ENCODE data around the gene TPCN2.

Gene TPCN2

GRCh38 chr11:69114811-69115523 is 66.2 kb downstream of the TPCN2 start:
- H3K4me1 ChIP-seq (ENCODE audit: control insufficient read depth, low read depth, low read length), result no peaks in the 10 kb centered on the region
- no peak overlapping the region for H3K27ac ChIP-seq (ENCODE audit: low read length)
- no peaks in the 10 kb centered on the region for H3K27me3 ChIP-seq (ENCODE audit: control insufficient read depth, insufficient read depth, low read length)
- no peaks in the 10 kb centered on the region for H3K36me3 ChIP-seq (ENCODE audit: control insufficient read depth, low read depth, low read length)
- H3K4me3 ChIP-seq (ENCODE audit: low read length), result no peak overlapping the region
- peaks cover 3% of the 10 kb centered on the region for H3K9me3 ChIP-seq (ENCODE audit: control insufficient read depth, low read depth, low read length)
- no peak overlapping the region for H3K9ac ChIP-seq (ENCODE audit: low read length)

GRCh38 chr11:69115586-69116560 is 67.1 kb downstream of the TPCN2 start:
- no peaks in the 10 kb centered on the region for H3K36me3 ChIP-seq (ENCODE audit: control insufficient read depth, low read depth, low read length)
- no peaks in the 10 kb centered on the region for H3K4me1 ChIP-seq (ENCODE audit: control insufficient read depth, low read depth, low read length)
- H3K27ac ChIP-seq (ENCODE audit: low read length), result no peak overlapping the region
- H3K9ac ChIP-seq (ENCODE audit: low read length), result no peak overlapping the region
- H3K4me3 ChIP-seq (ENCODE audit: low read length), result no peak overlapping the region
- H3K9me3 ChIP-seq (ENCODE audit: control insufficient read depth, low read depth, low read length), result peaks cover 3% of the 10 kb centered on the region
- no peaks in the 10 kb centered on the region for H3K27me3 ChIP-seq (ENCODE audit: control insufficient read depth, insufficient read depth, low read length)

- no peaks in the 10 kb centered on the region for H3K36me3 ChIP-seq (ENCODE audit: control insufficient read depth, low read depth, low read length)
- no peak overlapping the region for H3K4me3 ChIP-seq (ENCODE audit: low read length)
- no peaks in the 10 kb centered on the region for H3K27me3 ChIP-seq (ENCODE audit: control insufficient read depth, insufficient read depth, low read length)
- no peaks in the 10 kb centered on the region for H3K4me1 ChIP-seq (ENCODE audit: control insufficient read depth, low read depth, low read length)
- H3K27ac ChIP-seq (ENCODE audit: low read length), result no peak overlapping the region
- H3K9ac ChIP-seq (ENCODE audit: low read length), result no peak overlapping the region
- peaks cover 3% of the 10 kb centered on the region for H3K9me3 ChIP-seq (ENCODE audit: control insufficient read depth, low read depth, low read length)
Observed at GRCh38 chr11:69116671-69117070, 67.9 kb downstream of the TPCN2 start.

GRCh38 chr11:69119190-69119589 is 70.5 kb downstream of the TPCN2 start:
- H3K4me3 ChIP-seq (ENCODE audit: low read length), result no peak overlapping the region
- H3K9ac ChIP-seq (ENCODE audit: low read length), result no peak overlapping the region
- no peaks in the 10 kb centered on the region for H3K27me3 ChIP-seq (ENCODE audit: control insufficient read depth, insufficient read depth, low read length)
- no peak overlapping the region for H3K27ac ChIP-seq (ENCODE audit: low read length)
- no peaks in the 10 kb centered on the region for H3K36me3 ChIP-seq (ENCODE audit: control insufficient read depth, low read depth, low read length)
- peaks cover 3% of the 10 kb centered on the region for H3K9me3 ChIP-seq (ENCODE audit: control insufficient read depth, low read depth, low read length)
- H3K4me1 ChIP-seq (ENCODE audit: control insufficient read depth, low read depth, low read length), result peaks cover 11% of the 10 kb centered on the region

- Histone ChIP-seq H3K27me3 (ENCODE audit: control insufficient read depth, insufficient read depth, low read length) (no peaks in the 10 kb centered on the region), H3K4me3 (ENCODE audit: low read length) (no peak overlapping the region), H3K9ac (ENCODE audit: low read length) (no peak overlapping the region), H3K9me3 (ENCODE audit: control insufficient read depth, low read depth, low read length) (peaks cover 3% of the 10 kb centered on the region), H3K4me1 (ENCODE audit: control insufficient read depth, low read depth, low read length) (peaks cover 11% of the 10 kb centered on the region), H3K36me3 (ENCODE audit: control insufficient read depth, low read depth, low read length) (no peaks in the 10 kb centered on the region), H3K27ac (ENCODE audit: low read length) (no peak overlapping the region)
Observed at GRCh38 chr11:69120096-69120875, 71.6 kb downstream of the TPCN2 start.

- H3K4me3 ChIP-seq (ENCODE audit: low read length), result no peak overlapping the region
- H3K9me3 ChIP-seq (ENCODE audit: control insufficient read depth, low read depth, low read length), result peaks cover 3% of the 10 kb centered on the region
- no peak overlapping the region for H3K9ac ChIP-seq (ENCODE audit: low read length)
- H3K27ac ChIP-seq (ENCODE audit: low read length), result no peak overlapping the region
- no peaks in the 10 kb centered on the region for H3K27me3 ChIP-seq (ENCODE audit: control insufficient read depth, insufficient read depth, low read length)
- no peaks in the 10 kb centered on the region for H3K36me3 ChIP-seq (ENCODE audit: control insufficient read depth, low read depth, low read length)
- peaks cover 11% of the 10 kb centered on the region for H3K4me1 ChIP-seq (ENCODE audit: control insufficient read depth, low read depth, low read length)
Observed at GRCh38 chr11:69121021-69121420, 72.3 kb downstream of the TPCN2 start.

GRCh38 chr11:69121621-69122325 is 73.0 kb downstream of the TPCN2 start:
- no peak overlapping the region for H3K27ac ChIP-seq (ENCODE audit: low read length)
- no peaks in the 10 kb centered on the region for H3K27me3 ChIP-seq (ENCODE audit: control insufficient read depth, insufficient read depth, low read length)
- no peaks in the 10 kb centered on the region for H3K36me3 ChIP-seq (ENCODE audit: control insufficient read depth, low read depth, low read length)
- peaks cover 3% of the 10 kb centered on the region for H3K9me3 ChIP-seq (ENCODE audit: control insufficient read depth, low read depth, low read length)
- no peak overlapping the region for H3K4me3 ChIP-seq (ENCODE audit: low read length)
- H3K9ac ChIP-seq (ENCODE audit: low read length), result no peak overlapping the region
- H3K4me1 ChIP-seq (ENCODE audit: control insufficient read depth, low read depth, low read length), result peaks cover 11% of the 10 kb centered on the region

- Histone ChIP-seq H3K4me3 (ENCODE audit: low read length) (no peak overlapping the region), H3K27ac (ENCODE audit: low read length) (no peak overlapping the region), H3K4me1 (ENCODE audit: control insufficient read depth, low read depth, low read length) (peaks cover 11% of the 10 kb centered on the region), H3K36me3 (ENCODE audit: control insufficient read depth, low read depth, low read length) (no peaks in the 10 kb centered on the region), H3K9me3 (ENCODE audit: control insufficient read depth, low read depth, low read length) (peaks cover 3% of the 10 kb centered on the region), H3K27me3 (ENCODE audit: control insufficient read depth, insufficient read depth, low read length) (no peaks in the 10 kb centered on the region), H3K9ac (ENCODE audit: low read length) (no peak overlapping the region)
Observed at GRCh38 chr11:69122326-69122629, 73.5 kb downstream of the TPCN2 start.

GRCh38 chr11:69122630-69123431 is 74.1 kb downstream of the TPCN2 start:
- H3K4me3 ChIP-seq (ENCODE audit: low read length), result peak overlapping the region; percentile 15

GRCh38 chr11:69123593-69124545 is 75.1 kb downstream of the TPCN2 start:
- Histone ChIP-seq H3K27ac (ENCODE audit: low read length) (no peak overlapping the region), H3K9ac (ENCODE audit: low read length) (no peak overlapping the region), H3K4me1 (ENCODE audit: control insufficient read depth, low read depth, low read length) (peaks cover 11% of the 10 kb centered on the region), H3K9me3 (ENCODE audit: control insufficient read depth, low read depth, low read length) (peaks cover 6% of the 10 kb centered on the region), H3K36me3 (ENCODE audit: control insufficient read depth, low read depth, low read length) (no peaks in the 10 kb centered on the region), H3K27me3 (ENCODE audit: control insufficient read depth, insufficient read depth, low read length) (no peaks in the 10 kb centered on the region), H3K4me3 (ENCODE audit: low read length) (peak overlapping the region; percentile 15)

More at GRCh38 chr11:69122630-69123431, 74.1 kb downstream of the TPCN2 start:
- H3K9me3 ChIP-seq (ENCODE audit: control insufficient read depth, low read depth, low read length), result peaks cover 3% of the 10 kb centered on the region
- no peaks in the 10 kb centered on the region for H3K27me3 ChIP-seq (ENCODE audit: control insufficient read depth, insufficient read depth, low read length)
- H3K27ac ChIP-seq (ENCODE audit: low read length), result no peak overlapping the region
- H3K9ac ChIP-seq (ENCODE audit: low read length), result no peak overlapping the region
- no peaks in the 10 kb centered on the region for H3K36me3 ChIP-seq (ENCODE audit: control insufficient read depth, low read depth, low read length)
- H3K4me1 ChIP-seq (ENCODE audit: control insufficient read depth, low read depth, low read length), result peaks cover 11% of the 10 kb centered on the region
